Tibial artery (tissue), 4 donors: ENCODE measurements around the gene ERMAP.

Experiments used
- DNase-seq, 2 donors: peaks; one replicate each; pipeline ENCODE4 v3.0.0-alpha.2; 2019
- H3K27ac ChIP-seq, 2 donors: fragments of 200-600 bp; sonication (generic) in 1 of 2; 1 replicate in 1 of 2; 2 replicates in 1 of 2; pipeline ENCODE4 v1.5.1; 2018 to 2019; ENCODE audit warnings: mild to moderate bottlenecking in 1 of 2
- H3K27me3 ChIP-seq, 2 donors: fragments of 200-600 bp; sonication (generic) in 1 of 2; one replicate each; pipeline versions ENCODE4 v1.5.1 to v1.6.0; 2016 to 2019
- H3K36me3 ChIP-seq, 3 donors: fragments of 200-600 bp; sonication (generic) in 2 of 3; one replicate each; pipeline ENCODE4 v1.5.1; 2016 to 2019; ENCODE audit warnings: mild to moderate bottlenecking in 2 of 3
- H3K4me1 ChIP-seq, 4 donors: fragments of 200-600 bp; sonication (generic) in 2 of 4; 1 replicate in 3 of 4; 2 replicates in 1 of 4; pipeline ENCODE4 v1.5.1; 2016 to 2019
- H3K4me3 ChIP-seq, 2 donors: fragments of 200-600 bp; sonication (generic) in 1 of 2; 1 replicate in 1 of 2; 2 replicates in 1 of 2; pipeline ENCODE4 v1.5.1; 2018 to 2019; ENCODE audit warnings: mild to moderate bottlenecking in 2 of 2
- H3K9me3 ChIP-seq, 3 donors: fragments of 200-600 bp; sonication (generic) in 1 of 3; one replicate each; pipeline ENCODE4 v1.5.1; 2016 to 2019
- CTCF ChIP-seq, 2 experiments: fragments of 200-600 bp in 1 of 2; fragments of 450-650 bp in 1 of 2; IDR thresholded peaks; one replicate each; pipeline ENCODE4 v1.5.1; 2017 to 2019; ENCODE audit warnings: antibody characterized with exemption in 2 of 2, mild to moderate bottlenecking in 1 of 2, moderate library complexity in 1 of 2
- intact Hi-C: fragments of 100-400 bp; cut with DNase I; formaldehyde crosslinking; loops from one replicate; pipeline ENCODE4 v1.15.0; 2023; ENCODE audit warnings: low total_unique reads

The ERMAP gene

DNA sequence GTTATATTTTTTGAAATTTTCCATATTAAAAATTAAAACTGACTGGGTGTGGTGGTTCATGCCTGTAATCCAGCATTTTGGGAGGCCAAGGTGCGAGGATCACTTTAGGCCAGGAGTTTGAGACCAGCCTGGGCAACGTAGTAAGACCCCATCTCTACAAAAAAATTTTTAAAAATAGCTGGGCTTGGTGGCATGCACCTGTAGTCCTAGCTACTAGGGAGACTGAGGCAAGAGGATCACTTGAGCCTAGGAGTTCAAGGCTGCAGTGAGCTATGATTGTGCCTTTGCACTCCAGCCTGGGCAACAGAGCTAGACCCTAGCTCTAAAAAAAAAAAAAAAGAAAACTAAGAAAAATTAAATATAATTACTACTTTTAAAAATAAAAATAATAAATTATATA, 4.8 kb downstream of the ERMAP start:
- Histone ChIP-seq H3K36me3 (peaks cover 0 to 4% (median 0%) of the 10 kb centered on the region in 3 donors), H3K9me3 (no peaks in the 10 kb centered on the region), H3K27ac (no peak overlapping the region), H3K27me3 (no peaks in the 10 kb centered on the region), H3K4me3 (no peak overlapping the region), H3K4me1 (peaks cover 0 to 10% (median 4%) of the 10 kb centered on the region in 4 donors)
- intact Hi-C loops, result no loop called here
- TF ChIP-seq CTCF (IDR thresholded peaks at IDR 0.05), result no peak
- DNase-seq, result no peak

GRCh38 chr1:42822800-42823392, 6.0 kb downstream of the ERMAP start:
- intact Hi-C loops, result no loop called here
- no peak for TF ChIP-seq CTCF (IDR thresholded peaks at IDR 0.05)
- no peaks in the 10 kb centered on the region for H3K9me3 ChIP-seq
- H3K27ac ChIP-seq, result no peak overlapping the region
- DNase-seq, result no peak
- peaks cover 0 to 13% (median 0%) of the 10 kb centered on the region in 3 donors for H3K36me3 ChIP-seq
- H3K27me3 ChIP-seq, result no peaks in the 10 kb centered on the region
- no peak overlapping the region for H3K4me3 ChIP-seq
- H3K4me1 ChIP-seq, result peaks cover 0 to 6% (median 1%) of the 10 kb centered on the region in 4 donors

DNA sequence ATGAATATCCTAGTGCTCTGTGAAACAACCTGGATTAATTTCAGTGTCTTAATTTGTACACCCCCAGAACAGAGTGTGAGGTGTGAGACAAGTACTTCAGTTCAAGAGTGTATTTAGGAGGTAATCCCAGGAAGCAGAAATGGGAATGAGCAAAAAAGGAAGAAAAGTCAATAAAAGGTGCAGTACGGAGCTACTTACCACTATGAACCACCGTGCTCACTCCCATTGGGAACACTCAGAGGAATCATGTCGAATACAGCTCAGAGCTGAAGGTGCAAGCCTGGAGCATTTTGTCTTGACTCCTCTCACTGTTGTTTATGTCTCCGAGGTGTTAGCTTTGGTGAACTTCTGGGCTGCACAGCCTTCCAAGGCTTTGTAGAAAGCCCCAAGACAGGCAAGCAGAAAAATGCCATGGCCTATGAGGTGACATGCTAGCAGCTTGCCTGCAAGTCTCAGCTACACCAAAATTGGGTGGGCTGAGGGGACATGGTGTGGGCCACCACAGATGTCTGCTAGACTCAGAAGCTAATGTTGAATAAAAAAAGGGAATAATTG, 7.6 kb downstream of the ERMAP start:
- no peak for TF ChIP-seq CTCF (IDR thresholded peaks at IDR 0.05)
- H3K27ac ChIP-seq, result no peak overlapping the region
- peaks cover 0 to 28% (median 0%) of the 10 kb centered on the region in 3 donors for H3K36me3 ChIP-seq
- H3K4me3 ChIP-seq, result no peak overlapping the region
- H3K9me3 ChIP-seq, result no peaks in the 10 kb centered on the region
- H3K4me1 ChIP-seq, result peaks cover 0 to 3% (median 0%) of the 10 kb centered on the region in 4 donors
- no peak for DNase-seq
- H3K27me3 ChIP-seq, result no peaks in the 10 kb centered on the region
- intact Hi-C loops, result no loop called here

GRCh38 chr1:42825036-42825851, 8.3 kb downstream of the ERMAP start:
- no peak for DNase-seq
- peaks cover 0 to 35% (median 0%) of the 10 kb centered on the region in 3 donors for H3K36me3 ChIP-seq
- H3K27ac ChIP-seq, result no peak overlapping the region
- peaks cover 0 to 3% (median 0%) of the 10 kb centered on the region in 4 donors for H3K4me1 ChIP-seq
- intact Hi-C loops, result no loop called here
- TF ChIP-seq CTCF (IDR thresholded peaks at IDR 0.05), result no peak
- H3K4me3 ChIP-seq, result no peak overlapping the region
- no peaks in the 10 kb centered on the region for H3K27me3 ChIP-seq
- H3K9me3 ChIP-seq, result no peaks in the 10 kb centered on the region

- TF ChIP-seq CTCF (IDR thresholded peaks at IDR 0.05), result no peak
- Histone ChIP-seq H3K27me3 (no peaks in the 10 kb centered on the region), H3K36me3 (peaks cover 0 to 47% (median 0%) of the 10 kb centered on the region in 3 donors), H3K4me1 (no peaks in the 10 kb centered on the region), H3K9me3 (no peaks in the 10 kb centered on the region), H3K27ac (no peak overlapping the region), H3K4me3 (no peak overlapping the region)
- intact Hi-C loops, result no loop called here
- no peak for DNase-seq
These were observed 13.7 kb downstream of the ERMAP start for GRCh38 chr1:42830631-42831030.
